Measurements from ENCODE around the gene XRCC5.

The XRCC5 gene

DNA sequence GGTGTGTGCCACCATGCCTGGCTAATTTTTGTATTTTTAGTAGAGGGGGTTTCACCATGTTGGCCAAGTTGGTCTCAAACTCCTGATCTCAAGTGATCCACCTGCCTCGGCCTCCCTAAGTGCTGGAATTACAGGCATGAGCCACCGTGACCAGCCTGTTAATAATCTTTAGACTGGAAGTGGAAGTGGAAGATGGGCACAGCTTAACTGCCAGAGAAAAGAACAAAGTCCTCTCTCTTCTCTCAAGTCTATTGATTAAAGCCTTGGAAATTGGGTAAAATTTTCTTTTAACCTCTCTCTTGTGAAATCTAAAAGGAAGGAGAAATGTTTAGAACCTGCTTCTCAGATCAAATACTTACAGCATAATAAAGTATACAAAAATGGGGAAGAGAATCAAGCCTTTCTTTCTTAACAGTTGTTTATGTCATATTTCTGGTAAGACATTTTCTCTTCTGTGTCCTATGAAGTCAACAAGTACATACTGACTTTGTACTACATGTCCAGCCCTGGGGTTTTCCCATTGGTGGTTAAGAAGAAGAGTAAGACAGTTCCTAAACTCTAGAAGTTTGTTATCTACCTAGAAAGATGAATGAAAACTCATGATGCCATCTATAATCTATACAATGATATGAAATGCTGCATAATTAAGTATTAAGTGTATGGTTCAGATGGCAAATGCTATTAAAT lies 22.8 kb upstream of the XRCC5 start:
- no peak for DNase-seq

- no peak for DNase-seq
Observed at GRCh38 chr2:216090369-216090786, 18.8 kb upstream of the XRCC5 start.

- no peak for DNase-seq
Observed at GRCh38 chr2:216092646-216093045, 16.5 kb upstream of the XRCC5 start.

GRCh38 chr2:216094701-216095100 lies 14.4 kb upstream of the XRCC5 start:
- no peak for DNase-seq

DNA sequence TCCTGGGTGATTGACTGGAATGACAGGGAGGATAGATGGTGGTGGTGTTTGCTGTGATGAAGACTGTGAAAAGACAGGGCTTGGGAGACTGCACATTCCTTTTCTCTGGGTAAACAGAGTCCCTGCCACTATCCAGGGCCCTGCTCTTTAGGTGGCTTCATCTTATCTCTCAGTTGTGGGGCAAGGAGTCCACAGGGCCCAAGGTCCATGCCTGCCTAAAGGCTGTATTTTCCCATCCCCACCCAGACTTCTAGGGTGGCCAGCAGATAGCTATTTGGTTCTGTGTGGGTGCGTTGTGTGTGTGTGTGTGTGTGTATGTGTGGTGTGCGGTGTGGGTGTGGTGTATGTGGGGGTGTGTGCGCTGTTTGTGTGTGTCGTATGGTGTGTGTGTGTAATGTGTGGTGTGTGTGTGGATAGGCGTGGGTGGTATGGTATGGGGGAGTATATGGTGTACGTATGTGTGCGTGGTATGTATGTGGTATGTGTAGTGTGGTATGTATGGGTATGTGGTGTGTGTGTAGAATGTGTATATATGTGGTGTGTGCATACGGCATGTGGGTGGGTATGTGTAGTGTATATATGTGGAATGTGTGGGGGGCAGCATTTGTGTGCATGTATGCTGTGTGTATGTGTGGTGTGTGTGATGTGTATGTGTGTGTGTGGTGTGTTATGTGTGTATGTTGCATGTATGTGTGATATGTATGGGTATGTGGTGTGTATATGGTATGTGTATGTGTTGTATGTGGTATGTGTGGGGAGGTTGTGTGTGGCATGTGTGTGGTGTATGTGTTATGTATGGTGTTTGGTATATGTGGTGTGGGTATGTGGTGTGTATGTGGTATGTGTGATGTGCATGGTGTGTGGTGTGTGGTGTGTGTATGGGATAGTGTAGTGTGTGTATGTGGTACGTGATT lies 10.5 kb upstream of the XRCC5 start:
- DNase-seq = no peak

DNA sequence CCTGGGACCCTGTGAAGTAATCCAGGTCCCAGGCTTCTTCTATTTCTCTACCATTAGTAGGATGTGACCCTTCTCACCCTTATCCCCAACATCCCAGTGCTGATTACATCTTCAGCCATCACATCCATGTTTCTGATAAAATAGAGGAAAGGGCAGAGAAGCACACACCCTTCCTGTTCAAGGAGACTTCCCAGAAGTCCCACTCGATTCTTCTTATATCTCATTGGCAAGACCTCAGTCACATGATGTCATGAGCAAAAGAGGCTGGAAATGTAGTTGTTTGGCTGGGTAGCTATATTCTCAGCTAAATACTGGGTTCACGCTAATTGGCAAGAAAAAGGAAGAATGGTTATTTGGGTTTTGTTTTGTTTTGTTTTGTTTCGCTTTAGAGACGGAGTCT lies 8.0 kb upstream of the XRCC5 start:
- DNase-seq = no peak

GRCh38 chr2:216103213-216103612 lies 5.9 kb upstream of the XRCC5 start:
- DNase-seq = no peak

DNA sequence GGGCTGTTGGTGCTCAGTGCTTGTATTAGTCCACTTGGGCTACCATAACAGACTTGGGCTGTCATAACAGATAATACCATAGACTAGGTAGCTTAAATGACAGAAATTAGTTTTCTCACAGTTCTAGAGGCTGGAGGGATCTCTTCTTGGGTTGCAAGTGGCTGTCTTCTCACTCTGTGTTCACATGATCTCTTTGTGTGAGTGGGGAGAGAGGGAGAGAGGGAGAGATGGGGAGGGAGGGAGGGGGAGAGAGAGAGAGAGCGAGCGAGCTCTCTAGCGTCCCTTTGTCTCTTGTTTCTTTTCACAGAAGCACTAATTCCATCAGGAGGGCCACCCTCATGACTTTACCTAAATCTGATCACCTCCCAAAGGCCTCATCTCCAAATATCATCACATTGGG lies 4.5 kb upstream of the XRCC5 start:
- DNase-seq = no peak

DNA sequence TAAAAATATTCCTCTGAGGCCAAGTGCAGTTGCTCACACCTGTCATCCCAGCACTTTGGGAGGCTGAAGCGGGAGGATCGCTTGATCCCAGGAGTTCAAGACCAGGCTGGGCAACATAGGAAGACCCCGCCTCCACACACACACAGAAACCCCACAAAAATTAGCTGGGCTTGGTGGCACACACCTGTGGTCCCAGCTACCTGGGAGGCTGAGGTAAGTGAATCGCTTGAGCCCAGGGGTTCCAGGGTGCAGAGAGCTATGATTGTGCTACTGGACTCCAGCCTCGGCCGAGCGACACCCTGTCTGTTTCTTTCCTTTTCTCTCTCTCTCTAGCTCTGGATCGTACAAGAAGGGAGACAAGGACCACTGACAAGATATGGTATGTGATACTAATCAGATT lies 1.8 kb upstream of the XRCC5 start:
- DNase-seq = no peak

DNA sequence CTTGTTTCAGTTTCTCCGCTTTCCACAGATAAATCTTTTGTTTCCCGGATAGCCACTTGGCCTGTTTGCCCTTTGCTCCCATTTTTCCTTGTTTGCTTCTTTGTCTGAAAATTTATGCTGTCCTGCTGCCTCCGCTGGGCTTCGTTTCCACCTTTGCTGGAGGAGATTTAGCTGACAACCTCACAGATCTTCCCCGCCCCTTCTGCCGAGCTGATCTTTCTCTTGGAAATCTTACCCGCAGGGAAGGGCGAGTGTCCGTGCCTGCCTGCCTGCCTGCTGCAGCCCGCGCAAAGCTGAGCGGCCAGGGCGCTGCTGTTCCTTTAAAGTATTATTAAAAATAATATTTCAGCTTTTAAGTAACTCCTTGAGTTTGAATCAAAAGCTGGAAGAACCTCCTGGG lies 1.4 kb upstream of the XRCC5 start:
- no peak for DNase-seq

- DNase-seq = peak in 2 of 4 experiments; percentile 6 to 7
Observed at GRCh38 chr2:216108310-216108966, 710 bp upstream of the XRCC5 start.

DNA sequence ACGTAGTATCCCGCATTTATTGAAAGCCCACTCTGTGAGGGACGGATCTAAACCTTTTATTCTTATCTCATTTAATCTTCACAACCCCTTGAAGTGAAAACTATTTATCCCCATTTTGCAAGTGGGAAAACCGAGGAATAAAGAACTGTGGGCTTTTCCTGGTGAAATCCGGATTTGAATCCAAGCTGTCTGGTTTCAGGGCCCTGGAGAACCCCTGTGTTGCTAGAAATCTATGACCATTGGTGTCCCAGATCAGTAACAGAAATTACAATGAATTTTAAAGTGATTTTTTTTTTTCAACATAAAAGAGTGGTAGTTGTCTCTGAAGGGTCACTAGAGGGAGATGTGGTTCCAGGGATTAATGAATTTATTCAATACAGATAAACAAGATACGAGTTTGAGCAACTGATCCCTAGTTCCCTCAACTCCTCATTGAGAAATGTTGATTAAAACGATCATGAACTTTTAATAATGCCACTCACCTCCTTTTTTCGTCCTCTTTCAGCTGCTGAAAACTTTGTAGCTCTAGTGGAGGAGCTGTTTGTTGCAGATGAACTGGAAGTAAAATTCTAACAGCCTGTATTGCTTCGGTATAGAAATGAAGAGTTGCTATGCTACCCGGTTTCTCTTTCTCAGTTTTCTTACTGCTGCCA lies 940 bp downstream of the XRCC5 start:
- DNase-seq = peak; percentile 6 to 59 (median 36)

DNA sequence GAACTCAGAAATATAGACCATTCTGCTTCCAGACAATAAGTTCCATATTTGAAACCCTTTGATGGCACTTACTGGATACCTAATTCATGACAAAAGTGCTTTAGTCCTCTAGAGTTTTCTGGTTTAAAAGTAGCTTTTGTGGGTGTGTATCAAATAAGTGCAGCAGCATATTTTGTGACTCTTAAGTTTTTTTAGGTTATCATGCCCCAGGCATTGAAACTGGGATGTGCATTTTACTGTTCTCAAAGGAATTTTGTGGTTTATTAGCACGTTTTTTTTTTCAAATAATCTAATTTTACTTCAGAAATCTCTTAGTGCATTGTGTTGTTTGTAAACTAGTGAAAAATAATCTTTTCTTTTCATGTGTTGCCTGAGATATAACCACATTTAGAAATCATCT lies 1.5 kb downstream of the XRCC5 start:
- DNase-seq = no peak

GRCh38 chr2:216111122-216111521 lies 2.0 kb downstream of the XRCC5 start:
- DNase-seq = no peak

DNA sequence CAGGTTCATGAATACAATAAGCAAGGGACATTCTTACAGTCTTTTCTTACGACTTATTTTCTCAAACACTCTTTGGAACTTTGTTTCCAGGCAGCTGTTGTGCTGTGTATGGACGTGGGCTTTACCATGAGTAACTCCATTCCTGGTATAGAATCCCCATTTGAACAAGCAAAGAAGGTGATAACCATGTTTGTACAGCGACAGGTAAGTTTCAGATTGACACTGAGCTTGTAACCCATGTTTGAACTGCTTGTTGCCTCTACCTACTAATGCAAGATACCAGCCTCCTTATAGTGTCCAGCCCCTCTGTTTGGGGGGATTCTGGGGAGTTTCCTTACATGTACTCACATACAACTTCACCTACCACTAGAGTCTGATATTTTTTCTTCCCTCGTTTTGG lies 3.8 kb downstream of the XRCC5 start:
- DNase-seq = no peak

- DNase-seq = no peak
Observed at GRCh38 chr2:216113572-216113971, 4.4 kb downstream of the XRCC5 start.

DNA sequence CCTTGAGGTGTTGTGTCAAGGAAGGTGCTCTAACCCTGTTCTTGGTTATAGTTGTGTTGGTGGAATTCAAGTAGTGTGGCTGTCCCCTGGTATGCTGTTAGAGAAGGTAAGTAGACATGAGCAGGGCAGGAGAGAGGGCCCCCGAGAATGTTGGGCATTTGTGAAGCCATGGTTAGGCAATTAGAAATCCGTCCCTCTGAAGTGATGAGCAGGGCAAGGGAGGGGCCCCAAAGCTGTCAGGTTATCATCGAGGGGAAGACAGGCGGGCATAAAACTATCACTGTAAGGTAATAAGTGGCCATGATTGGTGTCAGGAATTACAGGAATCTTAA lies 5.2 kb downstream of the XRCC5 start:
- no peak for DNase-seq

GRCh38 chr2:216114714-216115531 lies 5.8 kb downstream of the XRCC5 start:
- DNase-seq = peak; percentile 98 to 100 (median 100)

DNA sequence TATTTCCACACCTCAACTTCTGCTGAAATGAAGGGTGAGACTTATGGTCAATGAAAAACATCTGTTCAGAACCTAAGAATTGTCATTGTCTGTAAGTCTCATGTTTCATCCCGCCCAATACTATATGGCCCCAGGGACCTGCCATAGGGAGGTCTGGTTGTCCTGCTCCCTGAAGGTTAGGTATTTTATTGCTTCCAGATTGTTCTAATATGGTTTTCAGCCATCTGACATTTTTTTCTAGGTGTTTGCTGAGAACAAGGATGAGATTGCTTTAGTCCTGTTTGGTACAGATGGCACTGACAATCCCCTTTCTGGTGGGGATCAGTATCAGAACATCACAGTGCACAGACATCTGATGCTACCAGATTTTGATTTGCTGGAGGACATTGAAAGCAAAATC lies 7.3 kb downstream of the XRCC5 start:
- DNase-seq = no peak

- DNase-seq = peak in 2 of 4 experiments; percentile 25 to 26
Observed at GRCh38 chr2:216117561-216118340, 8.6 kb downstream of the XRCC5 start.

GRCh38 chr2:216118474-216118873 lies 9.3 kb downstream of the XRCC5 start:
- no peak for DNase-seq

Measured in suppressor macrophage (primary cell).